Endothelial cell (in vitro differentiated cells): ENCODE results near the gene TAGLN. TPM values are rescaled to one million over a fixed set of nuclear protein-coding genes. Genes with fewer than 3 reads are reported as not detected.

Source experiments
- DNase-seq: peaks from one replicate; pipeline ENCODE4 v3.0.0; 2021; ENCODE audit warnings: low spot score
- H3K27ac Mint-ChIP-seq: one replicate; pipeline ENCODE4 v1.8.0; 2021; ENCODE audit warnings: mixed read lengths, inconsistent platforms; ENCODE audit not compliant: unreplicated experiment
- H3K27me3 Mint-ChIP-seq: one replicate; pipeline ENCODE4 v1.8.0; 2021; ENCODE audit warnings: mild to moderate bottlenecking, moderate library complexity, mixed read lengths, inconsistent platforms; ENCODE audit not compliant: unreplicated experiment
- H3K36me3 Mint-ChIP-seq: one replicate; pipeline ENCODE4 v1.8.0; 2021; ENCODE audit warnings: mild to moderate bottlenecking, low read depth, mixed read lengths, inconsistent platforms; ENCODE audit not compliant: unreplicated experiment
- H3K4me1 Mint-ChIP-seq: one replicate; pipeline ENCODE4 v1.8.0; 2021; ENCODE audit warnings: mild to moderate bottlenecking, mixed read lengths, inconsistent platforms; ENCODE audit not compliant: unreplicated experiment
- H3K4me3 Mint-ChIP-seq: one replicate; pipeline ENCODE4 v1.8.0; 2021; ENCODE audit warnings: mild to moderate bottlenecking, mixed read lengths, inconsistent platforms; ENCODE audit not compliant: unreplicated experiment
- H3K9me3 Mint-ChIP-seq: one replicate; pipeline ENCODE4 v1.8.0; 2021; ENCODE audit warnings: mixed read lengths, inconsistent platforms; ENCODE audit not compliant: unreplicated experiment
- total RNA-seq: library from RNA; stranded (reverse); fragmentation: NEBNext Ultra II Directional; extraction: Animal tissue kit (Norgen Biotek cat#: 25700); gene quantifications from one replicate; pipeline ENCODE4 v1.2.1, GENCODE V29; 2021; ENCODE audit not compliant: unreplicated experiment
- TF ChIP-seq, protein P1 (sequence below): fragments of 200-600 bp; sonication (generic); IDR thresholded peaks from one replicate; pipeline ENCODE4 v1.5.0; 2021; ENCODE audit warnings: antibody characterized with exemption; ENCODE audit not compliant: unreplicated experiment

Gene TAGLN
- total RNA-seq, 1 donor from 2014 or later: 25.4 TPM

DNA sequence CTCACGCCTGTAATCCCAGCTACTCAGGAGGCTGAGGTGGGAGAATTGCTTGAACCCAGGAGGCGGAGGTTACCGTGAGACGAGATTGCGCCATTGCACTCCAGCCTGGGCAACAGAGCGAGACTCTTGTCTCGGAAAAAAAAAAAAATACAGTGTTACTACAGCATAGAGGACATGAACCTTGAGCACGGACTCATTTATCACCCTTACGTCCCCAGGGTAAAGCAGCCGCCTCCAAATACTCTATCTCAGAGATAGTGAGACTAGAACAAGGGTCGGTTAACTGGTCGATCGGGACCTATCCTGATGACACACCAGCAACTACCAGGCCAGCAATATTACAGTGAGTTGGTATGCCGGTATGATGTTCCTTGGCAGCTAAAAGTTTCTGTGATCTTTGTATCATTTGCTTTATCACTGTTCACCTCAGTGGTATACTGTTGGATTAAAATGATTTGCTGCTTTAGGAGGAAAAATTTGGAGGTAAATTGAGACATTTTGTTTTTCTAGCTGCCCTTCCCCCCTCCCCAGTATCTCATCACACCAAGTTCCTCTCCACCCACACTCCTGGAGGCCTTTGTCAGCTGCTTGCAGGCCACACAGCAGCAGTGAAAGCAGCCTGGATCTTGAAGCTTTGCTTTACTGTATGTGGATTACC, 27.6 kb upstream of the TAGLN start:
- TF ChIP-seq, protein P1, sequence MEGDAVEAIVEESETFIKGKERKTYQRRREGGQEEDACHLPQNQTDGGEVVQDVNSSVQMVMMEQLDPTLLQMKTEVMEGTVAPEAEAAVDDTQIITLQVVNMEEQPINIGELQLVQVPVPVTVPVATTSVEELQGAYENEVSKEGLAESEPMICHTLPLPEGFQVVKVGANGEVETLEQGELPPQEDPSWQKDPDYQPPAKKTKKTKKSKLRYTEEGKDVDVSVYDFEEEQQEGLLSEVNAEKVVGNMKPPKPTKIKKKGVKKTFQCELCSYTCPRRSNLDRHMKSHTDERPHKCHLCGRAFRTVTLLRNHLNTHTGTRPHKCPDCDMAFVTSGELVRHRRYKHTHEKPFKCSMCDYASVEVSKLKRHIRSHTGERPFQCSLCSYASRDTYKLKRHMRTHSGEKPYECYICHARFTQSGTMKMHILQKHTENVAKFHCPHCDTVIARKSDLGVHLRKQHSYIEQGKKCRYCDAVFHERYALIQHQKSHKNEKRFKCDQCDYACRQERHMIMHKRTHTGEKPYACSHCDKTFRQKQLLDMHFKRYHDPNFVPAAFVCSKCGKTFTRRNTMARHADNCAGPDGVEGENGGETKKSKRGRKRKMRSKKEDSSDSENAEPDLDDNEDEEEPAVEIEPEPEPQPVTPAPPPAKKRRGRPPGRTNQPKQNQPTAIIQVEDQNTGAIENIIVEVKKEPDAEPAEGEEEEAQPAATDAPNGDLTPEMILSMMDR: no peak
- no peak overlapping the region for H3K4me3 Mint-ChIP-seq
- peaks cover 23% of the 10 kb centered on the region for H3K4me1 Mint-ChIP-seq
- H3K27ac Mint-ChIP-seq: no peak overlapping the region
- no peaks in the 10 kb centered on the region for H3K9me3 Mint-ChIP-seq
- H3K36me3 Mint-ChIP-seq: peaks cover 12% of the 10 kb centered on the region
- DNase-seq: no peak
- H3K27me3 Mint-ChIP-seq: peaks cover 2% of the 10 kb centered on the region

DNA sequence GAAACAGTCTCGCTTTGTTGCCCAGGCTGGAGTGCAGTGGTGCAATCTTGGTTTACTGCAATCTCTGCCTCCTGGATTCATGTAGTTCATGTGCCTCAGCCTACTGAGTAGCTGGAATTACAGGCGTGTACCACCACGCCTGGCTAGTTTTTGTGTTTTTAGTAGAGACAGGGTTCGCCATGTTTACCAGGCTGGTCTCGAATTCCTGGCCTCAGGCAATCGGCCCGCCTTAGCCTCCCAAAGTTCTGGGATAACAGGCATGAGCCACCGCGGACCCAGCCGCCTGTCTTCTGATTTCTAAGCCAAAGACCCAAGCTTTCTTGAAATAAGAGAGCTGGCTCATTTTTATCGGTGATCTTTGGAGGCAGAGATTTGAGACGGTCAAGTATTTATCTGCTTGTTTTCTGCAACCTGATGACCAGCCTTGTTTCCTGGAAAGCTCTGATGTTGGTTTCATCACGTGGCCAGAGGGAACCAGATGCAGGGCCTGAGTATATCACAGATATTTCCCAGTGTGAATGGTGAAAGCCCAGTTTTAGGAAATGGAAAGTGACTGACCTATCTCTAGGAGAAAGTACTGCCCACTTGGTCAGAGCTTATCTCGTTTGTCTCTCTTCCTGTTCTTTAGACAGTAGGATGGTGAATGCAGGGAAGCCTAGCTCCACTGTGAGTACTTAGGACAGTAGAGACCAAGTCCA, 26.3 kb upstream of the TAGLN start:
- Mint-ChIP-seq H3K36me3 (peaks cover 7% of the 10 kb centered on the region), H3K27me3 (peaks cover 2% of the 10 kb centered on the region), H3K27ac (peak overlapping the region; percentile 72), H3K4me1 (peaks cover 26% of the 10 kb centered on the region), H3K4me3 (no peak overlapping the region), H3K9me3 (no peaks in the 10 kb centered on the region)
- DNase-seq: no peak
- TF ChIP-seq, protein P1: no peak

- Mint-ChIP-seq H3K4me1 (peaks cover 37% of the 10 kb centered on the region), H3K27ac (no peak overlapping the region), H3K9me3 (no peaks in the 10 kb centered on the region), H3K4me3 (no peak overlapping the region), H3K36me3 (peaks cover 3% of the 10 kb centered on the region), H3K27me3 (peaks cover 4% of the 10 kb centered on the region)
- TF ChIP-seq, protein P1: no peak
- DNase-seq: no peak
Observed at GRCh38 chr11:117175104-117175503, 24.1 kb upstream of the TAGLN start.

- H3K4me3 Mint-ChIP-seq: no peak overlapping the region
- no peaks in the 10 kb centered on the region for H3K9me3 Mint-ChIP-seq
Observed at GRCh38 chr11:117175781-117176180, 23.4 kb upstream of the TAGLN start.

More at GRCh38 chr11:117175781-117176180, 23.4 kb upstream of the TAGLN start:
- DNase-seq: no peak
- TF ChIP-seq, protein P1: no peak
- Mint-ChIP-seq H3K4me1 (peaks cover 41% of the 10 kb centered on the region), H3K27ac (no peak overlapping the region), H3K27me3 (peaks cover 4% of the 10 kb centered on the region), H3K36me3 (peaks cover 3% of the 10 kb centered on the region)
